HG03575 (cell line): Measurements from ENCODE around the gene ATP5MK.
"Not testable (repeated sequence)": the region's sequence is repeated elsewhere in the genome, so short reads cannot be mapped to it uniquely, and the experiment has no call there.

Experiments used
- ATAC-seq: cut with Tn5 transposase; IDR thresholded peaks from one replicate; pipeline ENCODE4 v1.9.1; 2021; ENCODE audit not compliant: unreplicated experiment, insufficient number of reproducible peaks, low FRiP score; ENCODE audit errors: extremely low read depth

Gene ATP5MK, protein sequence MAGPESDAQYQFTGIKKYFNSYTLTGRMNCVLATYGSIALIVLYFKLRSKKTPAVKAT

DNA sequence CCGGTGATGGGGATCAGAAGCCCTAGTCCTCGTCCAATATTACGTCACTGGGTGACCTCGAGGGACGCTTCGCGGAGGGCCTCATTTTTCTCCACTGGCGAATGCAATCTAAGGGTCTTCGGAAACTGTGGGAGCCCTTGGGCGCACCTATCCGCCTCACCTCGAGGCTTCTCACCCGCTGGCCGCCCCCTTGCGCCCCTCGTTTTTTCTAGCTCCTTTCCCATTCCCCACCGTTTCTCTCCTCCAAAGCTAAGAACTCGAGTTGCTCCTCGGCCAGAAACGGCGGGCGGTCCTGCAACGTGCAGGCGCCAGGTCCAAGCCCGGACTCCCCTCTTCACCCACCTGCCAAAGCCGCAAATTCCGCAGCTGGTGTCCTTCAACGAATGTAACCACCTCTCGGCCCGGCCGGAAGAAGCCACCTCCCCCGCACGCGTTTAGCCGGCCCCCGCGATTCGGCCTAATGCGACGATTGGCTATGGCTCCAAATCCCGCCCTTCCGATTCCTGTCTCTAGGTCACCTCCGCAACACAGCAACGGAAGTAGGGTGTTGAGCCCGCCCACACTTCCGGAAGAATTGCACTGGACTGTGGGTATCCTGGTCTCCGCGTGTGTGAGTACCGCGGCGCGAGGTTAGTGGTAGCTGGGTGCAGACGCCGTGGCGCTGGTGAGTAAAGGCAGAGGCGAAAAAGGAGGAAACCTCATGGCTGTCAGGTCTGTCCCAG lies at the start of gene ATP5MK, which contains the start of gene PDCD11:
Gene ATP5MK (minus strand): TSS at position 409 of the 722 bp plus-strand sequence. CDS start 4,018 bp downstream, outside the sequence.
Gene PDCD11 (plus strand): TSS at position 560 of the 722 bp plus-strand sequence. CDS start 1,801 bp downstream, outside the sequence.
- peak; percentile 87 for ATAC-seq

GRCh38 chr10:103445366-103445765 lies 49.1 kb upstream of the ATP5MK start:
- no peak for ATAC-seq

GRCh38 chr10:103444478-103444877 lies 48.2 kb upstream of the ATP5MK start:
- ATAC-seq: no peak

DNA sequence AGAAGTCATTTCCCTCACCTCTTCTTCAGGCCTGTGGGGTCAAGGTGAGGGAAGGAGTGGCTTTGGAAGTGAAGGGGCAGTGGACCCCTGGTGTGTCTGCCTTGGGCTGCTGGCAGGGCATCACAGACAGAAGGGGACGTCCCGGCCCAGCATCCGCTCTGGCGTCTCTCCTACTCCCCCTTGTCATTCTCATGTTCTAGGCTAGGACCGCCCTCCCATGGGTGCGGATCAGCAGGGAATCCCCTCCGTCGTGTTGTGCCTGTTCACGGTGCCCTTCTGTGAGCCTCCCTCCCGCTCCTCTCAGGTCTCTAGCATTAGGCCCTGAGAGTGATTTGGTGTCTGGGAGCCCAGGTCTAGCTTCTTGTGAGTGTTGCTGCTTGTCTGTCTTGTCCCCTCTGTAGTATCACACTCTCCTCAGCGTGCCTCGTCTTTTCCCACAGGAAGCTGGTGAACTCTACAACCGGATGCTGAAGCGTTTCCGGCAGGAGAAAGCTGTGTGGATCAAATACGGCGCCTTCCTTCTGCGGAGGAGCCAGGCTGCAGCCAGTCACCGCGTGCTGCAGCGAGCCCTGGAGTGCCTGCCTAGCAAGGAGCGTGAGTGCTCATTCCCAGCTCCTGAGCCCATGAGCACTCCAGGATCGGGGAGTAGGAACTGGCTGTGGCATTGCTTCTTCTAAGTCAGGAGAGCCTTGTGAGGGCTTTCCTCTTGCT lies 47.4 kb upstream of the ATP5MK start:
- ATAC-seq: no peak

DNA sequence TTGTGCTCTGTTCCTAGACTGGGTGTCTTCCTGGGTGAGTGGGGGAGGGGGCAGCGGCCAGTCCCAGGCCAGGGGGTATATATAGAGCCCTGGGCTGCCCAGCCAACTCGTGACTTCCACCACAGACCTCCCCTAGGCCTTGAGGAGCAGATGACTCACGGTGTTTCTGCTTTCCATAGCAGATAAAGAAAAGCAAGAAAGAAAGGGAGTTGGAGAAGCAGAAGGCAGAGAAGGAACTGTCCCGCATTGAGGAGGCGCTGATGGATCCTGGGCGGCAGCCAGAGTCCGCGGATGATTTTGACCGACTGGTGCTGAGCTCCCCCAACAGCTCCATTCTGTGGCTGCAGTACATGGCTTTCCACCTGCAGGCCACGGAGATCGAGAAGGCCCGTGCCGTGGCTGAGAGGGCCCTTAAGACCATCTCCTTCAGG lies 45.8 kb upstream of the ATP5MK start:
- no peak for ATAC-seq

DNA sequence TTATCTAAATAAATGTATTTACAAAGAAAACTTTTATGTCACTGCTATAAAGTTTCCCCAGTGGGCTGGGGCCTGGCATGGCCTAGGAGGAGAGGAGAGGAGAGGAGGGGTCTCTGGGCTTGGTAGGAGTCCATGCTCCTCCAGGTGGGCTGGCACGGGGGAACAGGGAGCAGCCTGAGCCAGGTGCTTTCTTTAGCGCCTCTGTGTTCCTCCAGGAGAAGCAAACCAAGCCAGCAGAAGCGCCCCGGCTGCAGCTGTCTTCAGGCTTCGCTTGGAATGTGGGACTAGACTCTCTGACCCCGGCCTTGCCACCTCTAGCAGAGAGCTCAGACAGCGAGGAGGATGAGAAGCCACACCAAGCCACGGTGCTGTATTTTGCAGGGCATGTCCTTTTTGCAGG lies 45.3 kb upstream of the ATP5MK start:
- no peak for ATAC-seq

DNA sequence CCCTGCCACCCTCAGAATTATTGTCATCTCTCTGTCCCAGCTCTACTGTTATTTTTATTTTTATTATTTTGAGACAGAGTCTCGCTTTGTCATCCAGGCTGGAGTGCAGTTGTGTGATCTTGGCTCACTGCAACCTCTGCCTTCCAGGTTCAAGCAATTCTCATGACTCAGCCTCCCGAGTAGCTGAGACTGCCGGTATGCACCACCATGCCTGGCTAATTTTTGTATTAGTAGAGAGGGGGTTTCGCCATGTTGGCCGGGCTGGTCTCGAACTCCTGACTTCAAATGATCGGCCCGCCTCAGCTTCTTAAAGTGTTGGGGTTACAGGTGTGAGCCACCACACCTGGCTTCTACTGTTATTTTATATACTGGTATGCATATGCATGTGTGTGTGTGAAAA lies 44.9 kb upstream of the ATP5MK start:
- ATAC-seq: no peak

- no peak for ATAC-seq
Observed at GRCh38 chr10:103440416-103440815, 44.1 kb upstream of the ATP5MK start.

GRCh38 chr10:103439776-103440175 lies 43.5 kb upstream of the ATP5MK start:
- no peak for ATAC-seq

GRCh38 chr10:103433858-103434257 lies 37.6 kb upstream of the ATP5MK start:
- ATAC-seq: no peak

- ATAC-seq: no peak
Observed at GRCh38 chr10:103431902-103432301, 35.6 kb upstream of the ATP5MK start.

DNA sequence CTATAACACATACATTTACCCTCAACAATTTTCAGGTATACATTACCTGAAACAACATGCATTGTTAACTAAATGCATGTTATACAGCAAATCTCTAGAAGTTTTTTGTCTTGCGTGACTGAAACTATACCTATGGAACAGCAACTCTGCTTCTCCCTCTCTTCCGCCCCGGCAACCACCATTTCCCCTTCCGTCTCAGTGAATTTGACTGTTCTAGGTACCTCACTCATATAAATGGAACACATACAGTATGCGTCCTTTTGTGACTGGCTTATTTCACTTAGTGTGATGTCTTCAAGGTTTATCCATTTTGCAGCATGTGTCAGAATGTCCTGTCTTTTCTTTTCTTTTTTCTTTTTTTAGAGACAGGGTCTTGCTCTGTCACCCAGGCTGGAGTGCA lies 33.4 kb upstream of the ATP5MK start:
- no peak for ATAC-seq

DNA sequence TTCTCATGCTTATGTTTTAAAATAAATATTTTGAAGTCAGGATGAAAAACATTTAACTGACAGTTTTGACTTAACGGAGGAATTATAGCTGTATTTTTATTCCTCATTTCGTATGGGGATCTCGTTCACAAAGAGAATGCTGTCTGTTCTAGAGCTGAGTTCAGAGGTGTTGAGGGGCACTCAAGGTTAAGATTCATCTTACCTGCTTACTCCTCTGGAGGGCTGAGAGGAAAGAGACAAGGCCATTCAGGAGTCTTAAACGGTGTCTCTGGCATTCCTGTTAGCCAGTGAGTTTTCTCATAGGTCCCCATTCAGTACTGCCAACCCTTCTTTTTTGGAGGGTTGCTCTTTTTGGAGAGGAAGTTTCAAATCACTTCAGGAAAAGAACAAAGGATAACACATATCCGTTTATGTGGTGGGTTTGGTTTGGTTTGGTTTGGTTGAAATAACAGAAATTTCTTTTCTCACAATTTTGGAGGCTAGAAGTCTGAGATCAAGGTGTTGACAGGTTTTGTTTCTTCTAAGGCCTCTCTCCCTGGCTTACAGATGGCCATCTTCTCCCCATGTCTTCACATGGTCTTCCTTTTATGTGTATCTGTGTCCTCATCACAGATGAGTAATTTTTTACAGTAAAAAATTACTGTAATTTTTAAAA lies 32.8 kb upstream of the ATP5MK start:
- ATAC-seq: no peak

- ATAC-seq: no peak
Observed at GRCh38 chr10:103427866-103428265, 31.6 kb upstream of the ATP5MK start.

DNA sequence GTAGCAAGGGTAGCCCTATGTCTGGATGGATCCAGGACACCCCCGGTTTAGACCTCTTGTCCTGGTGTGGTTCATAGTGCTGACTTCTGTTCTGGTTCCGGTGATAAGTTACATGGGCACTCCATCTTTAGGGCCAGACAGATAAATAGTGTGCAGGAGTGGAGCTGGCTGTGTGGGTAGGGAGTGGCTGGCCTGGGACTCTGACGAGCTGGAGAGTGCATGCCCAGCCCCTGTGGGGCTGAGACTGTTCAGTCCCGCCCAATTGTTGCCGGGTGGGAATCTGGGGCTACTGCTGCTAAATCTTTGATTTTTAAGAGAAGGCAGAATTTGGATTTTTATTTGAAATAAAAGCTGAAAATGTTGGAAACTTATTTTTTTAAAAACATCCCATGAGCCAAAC lies 27.5 kb upstream of the ATP5MK start:
- no peak for ATAC-seq

- ATAC-seq: no peak
Observed at GRCh38 chr10:103419101-103419500, 22.8 kb upstream of the ATP5MK start.

DNA sequence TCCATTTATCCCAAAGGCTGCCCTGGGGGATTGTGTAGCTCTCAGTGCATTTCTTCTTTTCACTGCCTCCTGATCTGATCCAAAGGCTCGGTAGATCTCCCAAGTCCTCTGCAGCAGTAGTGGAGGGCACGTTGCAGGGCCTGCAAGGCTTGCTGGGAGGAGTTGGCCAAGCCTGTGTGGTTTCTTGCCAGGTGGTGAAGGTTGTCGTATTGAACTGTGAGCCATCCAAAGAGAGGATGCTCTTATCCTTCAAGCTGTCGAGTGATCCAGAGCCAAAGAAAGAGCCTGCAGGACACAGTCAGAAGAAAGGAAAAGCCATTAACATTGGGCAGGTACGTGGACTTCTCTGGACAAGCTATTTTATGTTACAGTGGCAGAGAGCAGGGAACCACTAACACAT lies 21.3 kb upstream of the ATP5MK start:
- no peak for ATAC-seq

GRCh38 chr10:103417148-103417469 lies 20.8 kb upstream of the ATP5MK start:
- not testable (repeated sequence) for ATAC-seq

GRCh38 chr10:103416436-103417147 lies 20.3 kb upstream of the ATP5MK start:
- no peak for ATAC-seq
